IPS-NIHi7 (cell line): ENCODE measurements around the gene LMNB1.
"Not testable (repeated sequence)": the region's sequence is repeated elsewhere in the genome, so short reads cannot be mapped to it uniquely, and the experiment has no call there.

Experiments used
- DNase-seq: peaks from one replicate; pipeline ENCODE4 v3.0.0; 2012; ENCODE audit warnings: mixed read lengths; ENCODE audit errors: extremely low spot score

The LMNB1 gene, protein sequence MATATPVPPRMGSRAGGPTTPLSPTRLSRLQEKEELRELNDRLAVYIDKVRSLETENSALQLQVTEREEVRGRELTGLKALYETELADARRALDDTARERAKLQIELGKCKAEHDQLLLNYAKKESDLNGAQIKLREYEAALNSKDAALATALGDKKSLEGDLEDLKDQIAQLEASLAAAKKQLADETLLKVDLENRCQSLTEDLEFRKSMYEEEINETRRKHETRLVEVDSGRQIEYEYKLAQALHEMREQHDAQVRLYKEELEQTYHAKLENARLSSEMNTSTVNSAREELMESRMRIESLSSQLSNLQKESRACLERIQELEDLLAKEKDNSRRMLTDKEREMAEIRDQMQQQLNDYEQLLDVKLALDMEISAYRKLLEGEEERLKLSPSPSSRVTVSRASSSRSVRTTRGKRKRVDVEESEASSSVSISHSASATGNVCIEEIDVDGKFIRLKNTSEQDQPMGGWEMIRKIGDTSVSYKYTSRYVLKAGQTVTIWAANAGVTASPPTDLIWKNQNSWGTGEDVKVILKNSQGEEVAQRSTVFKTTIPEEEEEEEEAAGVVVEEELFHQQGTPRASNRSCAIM

DNA sequence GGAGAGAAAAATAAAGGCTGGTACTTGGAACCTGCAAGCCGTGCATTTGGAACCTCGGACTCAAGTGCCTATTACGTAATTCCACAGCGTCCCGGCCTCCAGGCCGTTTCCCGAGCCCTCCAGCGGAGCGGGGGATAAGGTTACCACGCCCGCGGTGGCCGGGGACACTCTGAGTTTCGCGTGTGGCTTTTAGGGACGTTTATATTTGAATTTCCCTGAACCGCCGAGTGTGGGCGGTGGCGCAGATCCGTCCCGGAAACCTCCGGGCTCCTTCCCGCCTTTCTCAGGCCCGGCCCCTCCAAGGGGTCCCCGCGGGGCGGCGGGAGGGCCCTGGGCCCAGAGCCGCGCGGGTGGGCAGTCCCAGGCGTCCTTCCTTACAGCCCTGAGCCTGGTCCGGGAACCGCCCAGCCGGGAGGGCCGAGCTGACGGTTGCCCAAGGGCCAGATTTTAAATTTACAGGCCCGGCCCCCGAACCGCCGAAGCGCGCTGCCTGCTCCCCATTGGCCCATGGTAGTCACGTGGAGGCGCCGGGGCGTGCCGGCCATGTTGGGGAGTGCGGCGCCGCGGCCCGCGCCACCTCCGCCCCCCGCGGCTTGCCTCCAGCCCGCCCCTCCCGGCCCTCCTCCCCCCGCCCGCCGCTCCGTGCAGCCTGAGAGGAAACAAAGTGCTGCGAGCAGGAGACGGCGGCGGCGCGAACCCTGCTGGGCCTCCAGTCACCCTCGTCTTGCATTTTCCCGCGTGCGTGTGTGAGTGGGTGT lies at the start of gene LMNB1:
Gene LMNB1 (plus strand): TSS at position 638 of the 758 bp plus-strand sequence. CDS start 373 bp downstream, outside the sequence.
- DNase-seq: peak; percentile 91

GRCh38 chr5:126732716-126733115 lies 44.2 kb upstream of the LMNB1 start:
- no peak for DNase-seq

- DNase-seq: not testable (repeated sequence)
Measured at GRCh38 chr5:126734573-126734972, 42.4 kb upstream of the LMNB1 start.

DNA sequence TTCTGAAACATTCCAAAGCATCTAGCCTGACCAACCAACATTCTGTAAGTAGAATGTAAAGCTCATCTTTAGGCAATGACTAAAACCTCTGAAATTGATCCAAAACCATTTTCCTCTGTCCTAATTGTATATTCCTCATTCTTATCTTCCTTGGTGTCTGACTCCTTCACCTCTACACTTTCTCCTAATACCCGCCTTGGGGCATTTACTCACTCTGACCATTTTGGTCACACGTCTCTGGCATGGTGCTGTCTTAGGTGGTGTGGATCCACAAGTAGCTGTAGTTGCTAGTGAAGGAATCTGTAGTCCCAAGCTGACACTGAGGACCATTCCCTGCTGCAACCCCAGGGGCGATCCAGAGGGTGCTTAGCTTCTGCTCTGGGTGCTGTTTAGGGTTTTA lies 40.8 kb upstream of the LMNB1 start:
- peak; percentile 12 for DNase-seq

GRCh38 chr5:126741361-126741760 lies 35.6 kb upstream of the LMNB1 start:
- peak; percentile 19 for DNase-seq

DNA sequence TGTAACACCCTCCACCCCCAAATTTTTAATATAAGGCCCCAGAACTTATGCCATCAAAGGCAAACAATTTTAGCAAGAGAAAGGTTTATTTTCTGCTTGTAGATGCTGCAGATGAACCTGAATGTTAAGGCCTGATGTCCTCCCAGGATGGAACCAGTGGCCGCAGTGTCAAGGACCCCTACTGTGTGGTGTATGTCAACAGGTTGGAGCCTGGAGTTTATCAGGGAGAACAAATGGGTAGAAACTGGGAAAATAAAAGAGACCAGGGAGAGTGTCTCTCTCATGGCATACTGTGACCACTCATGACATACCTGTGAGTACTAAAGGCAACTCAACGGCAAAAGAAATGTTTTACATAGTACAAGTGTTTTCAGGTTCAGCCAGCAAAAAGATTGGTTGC lies 34.5 kb upstream of the LMNB1 start:
- DNase-seq: no peak

GRCh38 chr5:126744836-126745235 lies 32.1 kb upstream of the LMNB1 start:
- DNase-seq: no peak

DNA sequence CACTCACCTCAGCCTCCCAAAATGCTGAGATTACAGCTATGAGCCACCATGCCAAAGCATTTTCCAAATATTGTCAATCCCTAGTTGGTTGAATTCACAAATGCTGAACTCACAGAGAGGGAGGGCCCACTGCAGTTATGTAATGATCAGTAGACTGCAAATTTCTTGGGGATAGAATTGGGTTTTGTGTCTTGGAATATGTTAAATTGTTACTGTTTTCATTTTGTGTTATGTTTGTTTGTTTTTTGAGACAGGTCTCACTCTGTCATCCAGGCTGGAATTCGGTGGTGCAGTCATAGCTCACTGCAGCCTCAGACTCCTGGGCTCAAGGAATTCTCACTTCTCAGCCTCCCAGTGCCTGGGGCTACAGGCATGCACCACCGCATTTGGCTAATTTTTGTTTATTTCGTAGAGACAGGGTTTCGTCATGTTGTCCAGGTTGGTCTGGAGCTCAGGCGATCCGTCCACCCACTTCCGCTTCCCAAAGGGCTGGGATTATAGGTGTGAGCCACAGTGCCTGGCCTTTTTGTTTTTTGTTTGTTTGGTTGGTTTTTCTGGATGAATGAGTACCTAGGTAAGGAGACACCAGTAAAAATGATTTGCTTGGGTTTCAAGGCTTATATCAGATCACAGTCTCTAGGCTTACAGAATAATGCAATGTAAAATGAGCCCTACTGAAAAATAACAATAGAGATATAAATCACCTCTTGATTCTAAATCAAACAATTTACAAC lies 31.5 kb upstream of the LMNB1 start:
- DNase-seq: no peak

GRCh38 chr5:126746290-126746689 lies 30.6 kb upstream of the LMNB1 start:
- peak; percentile 63 for DNase-seq

GRCh38 chr5:126752081-126752785 lies 24.7 kb upstream of the LMNB1 start:
- no peak for DNase-seq

- no peak for DNase-seq
Measured at GRCh38 chr5:126753227-126753626, 23.7 kb upstream of the LMNB1 start.

DNA sequence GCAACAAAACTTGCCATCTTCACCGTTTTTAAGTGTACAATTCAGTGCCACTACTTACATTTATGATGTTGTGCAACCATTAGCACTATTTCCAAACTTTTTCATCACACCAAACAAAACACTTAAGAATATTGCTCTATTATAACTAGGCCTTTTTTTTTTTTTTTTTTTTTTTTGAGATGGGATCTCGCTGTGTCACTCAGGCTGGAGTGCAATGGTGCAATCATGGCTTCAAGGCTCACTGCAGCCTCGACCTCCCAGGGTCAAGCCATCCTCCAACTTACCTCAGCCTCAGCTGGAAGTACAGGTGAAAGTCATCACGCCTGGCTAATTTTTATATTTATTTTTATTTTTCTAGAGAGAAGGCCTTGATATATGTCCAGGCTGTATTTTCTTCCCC lies 22.3 kb upstream of the LMNB1 start:
- no peak for DNase-seq

DNA sequence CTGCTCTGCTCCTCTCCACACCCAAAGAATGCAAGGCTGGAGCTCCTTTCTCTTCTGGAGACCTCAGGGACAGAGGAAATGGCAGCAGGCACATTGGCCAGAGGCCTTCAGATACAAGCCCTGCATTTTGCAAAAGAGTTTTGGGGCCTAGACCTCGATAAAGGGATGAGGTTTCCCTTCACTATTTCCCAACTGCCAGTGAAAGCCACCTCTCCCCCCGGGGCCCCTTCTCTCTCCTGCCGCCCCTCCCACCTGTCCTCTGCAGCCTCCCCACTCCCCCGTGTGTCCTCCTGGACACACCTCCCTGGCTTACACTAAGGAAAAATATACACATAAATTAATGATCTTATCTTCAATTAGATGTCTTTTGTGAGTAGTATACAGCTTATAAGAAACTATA lies 21.3 kb upstream of the LMNB1 start:
- no peak for DNase-seq

DNA sequence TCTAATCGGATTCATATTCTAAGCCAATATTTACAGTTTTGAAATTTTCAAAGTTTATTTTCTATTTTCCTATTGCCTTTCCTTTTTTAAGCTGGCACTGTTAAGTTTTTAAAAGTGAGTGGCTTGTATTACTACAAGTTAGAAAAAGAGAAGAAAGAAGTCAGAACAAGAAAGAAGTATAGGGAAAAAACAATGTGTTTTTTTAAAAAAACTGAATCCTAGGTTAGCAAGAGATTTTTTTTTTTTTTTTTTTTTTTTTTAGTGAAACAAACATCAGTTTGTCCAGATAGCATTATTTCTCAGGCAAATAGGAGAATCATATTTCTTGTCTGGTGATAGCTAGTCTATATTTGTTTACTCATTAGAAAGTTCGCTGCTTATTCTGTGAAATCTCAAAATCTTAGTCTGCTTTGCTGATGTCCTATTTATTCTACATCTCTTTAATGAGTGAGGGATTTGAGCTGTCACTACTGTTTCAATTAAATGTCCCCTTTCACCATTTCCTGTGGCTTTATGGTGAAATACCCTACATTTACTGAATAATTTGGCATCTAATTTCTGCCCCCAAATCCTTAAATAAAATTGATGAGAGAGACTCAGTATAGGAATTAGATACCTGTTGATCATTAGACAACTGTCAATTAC lies 19.1 kb upstream of the LMNB1 start:
- DNase-seq: no peak

DNA sequence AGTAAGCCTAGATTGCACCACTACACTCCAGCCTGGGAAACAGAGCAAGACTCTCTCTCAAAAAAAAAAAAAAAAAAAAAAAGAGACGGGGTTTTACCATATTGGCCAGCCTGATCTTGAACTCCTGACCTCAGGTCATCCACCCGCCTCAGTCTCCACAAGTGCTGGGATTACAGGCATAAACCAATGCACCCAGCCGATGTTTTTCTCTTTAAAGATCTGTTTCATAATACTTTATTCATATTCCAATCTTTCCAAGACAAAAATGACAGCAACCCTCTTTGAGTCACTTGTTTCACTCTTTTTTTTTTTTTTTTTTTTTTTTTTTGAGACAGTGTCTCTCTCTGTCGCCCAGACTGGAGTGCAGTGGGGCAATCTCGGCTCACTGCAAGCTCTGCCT lies 13.6 kb upstream of the LMNB1 start:
- DNase-seq: no peak

DNA sequence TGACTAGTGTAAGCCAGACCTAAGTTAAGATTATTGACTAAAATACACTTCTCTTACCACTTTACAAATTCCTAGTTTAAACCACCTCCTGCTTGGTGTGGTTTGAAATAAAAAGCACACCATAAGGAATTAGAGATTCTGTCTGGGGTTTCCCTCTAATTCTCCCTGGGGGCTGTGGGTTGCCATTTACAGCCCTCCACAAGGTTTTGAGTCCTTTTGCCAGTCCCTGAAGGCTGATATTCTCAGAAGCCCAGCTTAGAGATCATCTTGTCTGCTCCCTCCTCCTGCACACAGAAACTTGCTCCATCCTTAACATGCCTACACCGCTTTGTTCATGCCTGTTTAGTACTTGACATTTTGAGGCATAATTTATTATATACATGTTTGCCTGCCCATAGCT lies 7.2 kb upstream of the LMNB1 start:
- DNase-seq: no peak

GRCh38 chr5:126773536-126773935 lies 3.4 kb upstream of the LMNB1 start:
- not testable (repeated sequence) for DNase-seq

DNA sequence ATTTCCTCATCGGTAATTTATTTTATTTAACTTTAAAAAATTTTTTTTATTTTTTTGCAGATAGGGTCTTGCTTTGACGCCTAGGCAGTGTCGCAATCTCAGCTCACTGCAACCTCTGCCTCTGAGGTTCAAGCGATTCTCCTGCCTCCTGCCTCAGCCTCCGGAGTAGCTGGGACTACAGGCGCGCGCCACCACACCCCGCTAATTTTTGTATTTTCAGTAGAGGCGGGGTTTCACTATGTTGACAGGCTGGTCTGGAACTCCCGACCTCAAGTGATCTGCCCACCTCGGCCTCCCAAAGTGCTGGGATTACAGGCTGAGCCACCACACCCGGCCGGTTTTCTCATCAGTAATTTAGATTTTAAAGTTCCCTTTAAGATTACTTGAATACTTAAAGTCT lies 2.3 kb upstream of the LMNB1 start:
- not testable (repeated sequence) for DNase-seq

DNA sequence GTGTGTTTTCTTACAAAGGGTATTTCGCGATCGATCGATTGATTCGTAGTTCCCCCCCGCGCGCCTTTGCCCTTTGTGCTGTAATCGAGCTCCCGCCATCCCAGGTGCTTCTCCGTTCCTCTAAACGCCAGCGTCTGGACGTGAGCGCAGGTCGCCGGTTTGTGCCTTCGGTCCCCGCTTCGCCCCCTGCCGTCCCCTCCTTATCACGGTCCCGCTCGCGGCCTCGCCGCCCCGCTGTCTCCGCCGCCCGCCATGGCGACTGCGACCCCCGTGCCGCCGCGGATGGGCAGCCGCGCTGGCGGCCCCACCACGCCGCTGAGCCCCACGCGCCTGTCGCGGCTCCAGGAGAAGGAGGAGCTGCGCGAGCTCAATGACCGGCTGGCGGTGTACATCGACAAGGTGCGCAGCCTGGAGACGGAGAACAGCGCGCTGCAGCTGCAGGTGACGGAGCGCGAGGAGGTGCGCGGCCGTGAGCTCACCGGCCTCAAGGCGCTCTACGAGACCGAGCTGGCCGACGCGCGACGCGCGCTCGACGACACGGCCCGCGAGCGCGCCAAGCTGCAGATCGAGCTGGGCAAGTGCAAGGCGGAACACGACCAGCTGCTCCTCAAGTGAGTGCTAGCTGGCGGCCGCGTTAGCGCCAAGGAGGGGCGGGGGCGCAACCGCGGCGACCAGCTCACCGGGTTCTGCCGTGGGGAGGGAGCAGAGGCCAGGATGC lies 480 bp downstream of the LMNB1 start:
- DNase-seq: no peak
